Gastrocnemius medialis (tissue), 4 donors: Measurements from ENCODE around the gene ZNF341. TPM values are rescaled to one million over a fixed set of nuclear protein-coding genes. Genes with fewer than 3 reads are reported as not detected.

Experiments
- ATAC-seq, 2 donors: fragments of 150-250 bp; one replicate each; pipeline ENCODE4 v1.9.1; 2016
- DNase-seq, 2 donors: peaks; one replicate each; pipeline ENCODE4 v3.0.0-alpha.2; 2019
- H3K27ac ChIP-seq, 4 donors: fragments of 200-600 bp; sonication (generic); 1 replicate in 1 of 4; 2 replicates in 3 of 4; pipeline ENCODE4 v1.5.1; 2016 to 2018; ENCODE audit warnings: mild to moderate bottlenecking in 2 of 4, moderate library complexity in 1 of 4
- H3K27me3 ChIP-seq, 3 donors: fragments of 200-600 bp; sonication (generic) in 2 of 3; 1 replicate in 1 of 3; 2 replicates in 2 of 3; pipeline versions ENCODE4 v1.5.1 to v1.6.0; 2016 to 2019; ENCODE audit warnings: mild to moderate bottlenecking in 1 of 3, moderate library complexity in 1 of 3
- H3K36me3 ChIP-seq, 2 donors: fragments of 200-600 bp; sonication (generic) in 1 of 2; one replicate each; pipeline ENCODE4 v1.5.1; 2017 to 2018
- H3K4me1 ChIP-seq, 2 donors: fragments of 200-600 bp; sonication (generic) in 1 of 2; one replicate each; pipeline ENCODE4 v1.5.1; 2016 to 2017; ENCODE audit warnings: mild to moderate bottlenecking in 2 of 2
- H3K4me3 ChIP-seq, 4 donors: fragments of 200-600 bp; sonication (generic) in 3 of 4; 1 replicate in 1 of 4; 2 replicates in 3 of 4; pipeline ENCODE4 v1.5.1; 2016 to 2019; ENCODE audit warnings: mild to moderate bottlenecking in 2 of 4
- H3K9me3 ChIP-seq, 3 donors: fragments of 200-600 bp; sonication (generic) in 2 of 3; 1 replicate in 1 of 3; 2 replicates in 2 of 3; pipeline ENCODE4 v1.5.1; 2016 to 2019
- POLR2A ChIP-seq, 2 donors: fragments of 450-650 bp; IDR thresholded peaks; one replicate each; pipeline ENCODE4 v1.6.1; 2017; ENCODE audit warnings: antibody characterized with exemption in 2 of 2, mild to moderate bottlenecking in 2 of 2, moderate library complexity in 2 of 2
- in situ Hi-C, 4 donors: fragments of 200-750 bp; cut with MboI; loops; one replicate each; pipeline versions ENCODE4 v1.15.0 to v1.8.0; 2017; ENCODE audit warnings: low sequenced_read_pairs in 4 of 4
- intact Hi-C: fragments of 100-400 bp; cut with DNase I; formaldehyde crosslinking; loops from one replicate; pipeline ENCODE4 v1.15.1; 2023; ENCODE audit warnings: low total_unique reads
- total RNA-seq, 4 donors: library from RNA; depleted of rRNA; stranded (reverse); fragments of >200 nt; gene quantifications; one replicate each; pipeline versions ENCODE4 v1.1.0 to v1.2.3, GENCODE V29; 2016
- TF ChIP-seq, protein P1 (sequence below), 5 experiments: fragments of 450-650 bp in 3 of 5; fragments of 200-600 bp in 2 of 5; sonication (generic) in 2 of 5; IDR thresholded peaks in 4 of 5; conservative IDR thresholded peaks in 1 of 5; 1 replicate in 4 of 5; 2 replicates in 1 of 5; pipeline ENCODE4 v1.5.1; 2016 to 2019; ENCODE audit warnings: antibody characterized with exemption in 5 of 5, mild to moderate bottlenecking in 3 of 5, moderate library complexity in 3 of 5

ZNF341 gene
- total RNA-seq, 4 donors from 2014 or later, result 1.8 to 4.6 (median 2.6) TPM

DNA sequence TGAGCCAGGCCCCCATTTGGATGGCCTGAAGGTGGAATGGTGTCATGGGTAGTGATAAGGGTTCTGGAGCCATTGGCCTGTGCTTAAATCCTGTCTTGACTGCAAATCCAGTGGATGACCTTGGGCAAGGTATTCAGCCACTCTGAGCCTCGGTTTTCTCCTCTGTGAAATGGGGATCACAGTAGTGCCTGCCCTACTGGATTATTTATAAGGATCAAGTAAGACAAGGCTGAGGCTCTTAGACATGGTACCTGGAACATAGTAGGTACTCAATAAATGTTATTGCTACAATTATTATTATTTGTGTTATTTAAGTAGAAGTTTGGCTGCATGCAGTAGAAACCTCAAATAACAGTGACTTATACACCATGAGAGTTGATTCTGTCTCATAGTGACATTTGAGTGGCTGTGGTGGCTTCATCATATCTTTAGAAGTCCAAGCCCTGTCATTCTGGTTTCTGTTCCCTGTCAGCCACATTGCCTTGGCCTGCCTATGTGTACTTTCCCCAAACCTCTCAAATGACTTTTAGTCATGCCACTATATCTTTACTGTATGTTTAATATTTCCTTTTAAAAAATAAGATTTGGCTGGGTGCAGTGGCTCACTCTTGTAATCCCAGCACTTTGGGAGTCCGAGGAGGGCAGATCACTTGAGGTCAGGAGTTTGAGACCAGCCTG is 41.8 kb downstream of the ZNF341 start:
- in situ Hi-C loops, result no loop called here
- ATAC-seq (no peak), DNase-seq (no peak)
- Histone ChIP-seq H3K9me3 (no peaks in the 10 kb centered on the region), H3K4me1 (no peaks in the 10 kb centered on the region), H3K27ac (no peak overlapping the region), H3K27me3 (no peaks in the 10 kb centered on the region), H3K4me3 (no peak overlapping the region), H3K36me3 (peaks cover 0 to 5% of the 10 kb centered on the region in 2 donors)
- TF ChIP-seq POLR2A (IDR thresholded peaks at IDR 0.05), result no peak
- TF ChIP-seq, protein P1, sequence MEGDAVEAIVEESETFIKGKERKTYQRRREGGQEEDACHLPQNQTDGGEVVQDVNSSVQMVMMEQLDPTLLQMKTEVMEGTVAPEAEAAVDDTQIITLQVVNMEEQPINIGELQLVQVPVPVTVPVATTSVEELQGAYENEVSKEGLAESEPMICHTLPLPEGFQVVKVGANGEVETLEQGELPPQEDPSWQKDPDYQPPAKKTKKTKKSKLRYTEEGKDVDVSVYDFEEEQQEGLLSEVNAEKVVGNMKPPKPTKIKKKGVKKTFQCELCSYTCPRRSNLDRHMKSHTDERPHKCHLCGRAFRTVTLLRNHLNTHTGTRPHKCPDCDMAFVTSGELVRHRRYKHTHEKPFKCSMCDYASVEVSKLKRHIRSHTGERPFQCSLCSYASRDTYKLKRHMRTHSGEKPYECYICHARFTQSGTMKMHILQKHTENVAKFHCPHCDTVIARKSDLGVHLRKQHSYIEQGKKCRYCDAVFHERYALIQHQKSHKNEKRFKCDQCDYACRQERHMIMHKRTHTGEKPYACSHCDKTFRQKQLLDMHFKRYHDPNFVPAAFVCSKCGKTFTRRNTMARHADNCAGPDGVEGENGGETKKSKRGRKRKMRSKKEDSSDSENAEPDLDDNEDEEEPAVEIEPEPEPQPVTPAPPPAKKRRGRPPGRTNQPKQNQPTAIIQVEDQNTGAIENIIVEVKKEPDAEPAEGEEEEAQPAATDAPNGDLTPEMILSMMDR (IDR thresholded peaks at IDR 0.05 in 4 of 5, conservative IDR thresholded peaks at IDR 0.05 in 1 of 5), result no peak
- intact Hi-C loops, result no loop called here

DNA sequence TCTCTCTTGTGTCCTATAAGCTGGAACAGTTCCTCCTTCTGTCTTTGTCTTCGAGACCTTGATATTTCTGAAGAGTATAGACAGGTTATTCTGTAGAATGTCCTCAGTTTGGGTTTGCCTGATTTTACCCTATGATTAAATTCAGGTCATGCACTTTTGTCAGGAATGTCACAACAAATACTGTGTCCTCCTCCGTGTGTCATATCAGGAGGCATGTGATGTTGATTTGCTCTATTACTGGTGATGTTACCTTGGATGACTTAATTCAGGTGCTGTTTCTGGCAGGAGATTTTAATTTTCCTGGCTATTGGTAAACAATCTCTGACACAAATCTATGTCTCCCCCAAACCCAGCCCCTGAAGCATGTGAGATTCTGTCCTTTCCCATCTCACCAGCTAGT is 46.0 kb downstream of the ZNF341 start:
- Histone ChIP-seq H3K4me1 (no peaks in the 10 kb centered on the region), H3K27ac (no peak overlapping the region), H3K4me3 (no peak overlapping the region), H3K36me3 (peaks cover 0 to 7% of the 10 kb centered on the region in 2 donors), H3K9me3 (no peaks in the 10 kb centered on the region), H3K27me3 (no peaks in the 10 kb centered on the region)
- intact Hi-C loops (no loop called here), in situ Hi-C loops (no loop called here)
- no peak for ATAC-seq
- no peak for TF ChIP-seq POLR2A (IDR thresholded peaks at IDR 0.05)
- TF ChIP-seq, protein P1 (IDR thresholded peaks at IDR 0.05 in 4 of 5, conservative IDR thresholded peaks at IDR 0.05 in 1 of 5), result no peak
- no peak for DNase-seq

DNA sequence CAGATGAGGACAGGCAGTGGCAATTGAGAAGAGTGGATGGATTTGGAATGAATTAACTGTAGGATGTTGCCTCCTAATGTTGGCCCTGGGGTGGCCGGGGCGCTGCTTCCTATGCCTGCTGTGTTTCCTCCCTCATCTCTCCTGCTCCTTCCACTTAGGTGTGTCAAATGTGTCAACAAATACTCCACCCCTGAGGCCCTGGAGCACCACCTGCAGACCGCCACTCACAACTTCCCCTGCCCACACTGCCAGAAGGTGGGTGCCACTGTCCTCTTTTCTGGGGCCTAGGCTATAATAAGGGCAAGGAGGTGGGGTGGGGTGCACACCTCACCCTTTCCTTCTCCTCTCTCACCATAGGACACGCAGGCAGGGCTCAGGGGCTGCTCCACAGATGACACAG is 49.3 kb downstream of the ZNF341 start:
- in situ Hi-C loops (no loop called here), intact Hi-C loops (no loop called here)
- H3K4me1 ChIP-seq, result no peaks in the 10 kb centered on the region
- H3K9me3 ChIP-seq, result no peaks in the 10 kb centered on the region
- ATAC-seq (no peak), DNase-seq (no peak)
- H3K27ac ChIP-seq, result no peak overlapping the region
- TF ChIP-seq POLR2A (IDR thresholded peaks at IDR 0.05), result no peak
- TF ChIP-seq, protein P1 (IDR thresholded peaks at IDR 0.05 in 4 of 5, conservative IDR thresholded peaks at IDR 0.05 in 1 of 5), result no peak
- no peaks in the 10 kb centered on the region for H3K27me3 ChIP-seq
- peaks cover 0 to 7% of the 10 kb centered on the region in 2 donors for H3K36me3 ChIP-seq
- no peak overlapping the region for H3K4me3 ChIP-seq

DNA sequence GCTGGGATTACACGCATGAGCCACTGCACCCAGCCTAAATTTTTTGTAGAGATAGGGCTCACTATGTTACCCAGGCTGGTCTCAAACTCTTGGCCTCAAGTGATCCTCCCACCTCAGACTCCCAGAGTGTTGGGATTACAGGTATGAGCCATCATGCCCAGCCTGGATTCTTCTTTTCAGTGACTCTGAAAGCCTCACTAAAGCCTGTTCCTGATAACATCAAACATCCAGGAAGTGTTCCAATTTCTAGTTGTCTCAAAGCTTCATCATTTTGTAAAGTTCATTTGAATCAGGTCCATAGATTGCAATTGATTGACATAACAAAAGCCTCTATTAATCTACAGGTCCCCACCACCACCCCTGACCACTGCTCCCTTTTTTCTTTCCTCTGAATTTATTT is 50.1 kb downstream of the ZNF341 start:
- peaks cover 0 to 7% of the 10 kb centered on the region in 2 donors for H3K36me3 ChIP-seq
- H3K27ac ChIP-seq, result no peak overlapping the region
- ATAC-seq, result no peak
- no peak for DNase-seq
- no peaks in the 10 kb centered on the region for H3K9me3 ChIP-seq
- intact Hi-C loops, result no loop called here
- TF ChIP-seq, protein P1 (IDR thresholded peaks at IDR 0.05 in 4 of 5, conservative IDR thresholded peaks at IDR 0.05 in 1 of 5), result no peak
- TF ChIP-seq POLR2A (IDR thresholded peaks at IDR 0.05), result no peak
- H3K4me1 ChIP-seq, result no peaks in the 10 kb centered on the region
- in situ Hi-C loops, result no loop called here
- H3K4me3 ChIP-seq, result no peak overlapping the region
- no peaks in the 10 kb centered on the region for H3K27me3 ChIP-seq

DNA sequence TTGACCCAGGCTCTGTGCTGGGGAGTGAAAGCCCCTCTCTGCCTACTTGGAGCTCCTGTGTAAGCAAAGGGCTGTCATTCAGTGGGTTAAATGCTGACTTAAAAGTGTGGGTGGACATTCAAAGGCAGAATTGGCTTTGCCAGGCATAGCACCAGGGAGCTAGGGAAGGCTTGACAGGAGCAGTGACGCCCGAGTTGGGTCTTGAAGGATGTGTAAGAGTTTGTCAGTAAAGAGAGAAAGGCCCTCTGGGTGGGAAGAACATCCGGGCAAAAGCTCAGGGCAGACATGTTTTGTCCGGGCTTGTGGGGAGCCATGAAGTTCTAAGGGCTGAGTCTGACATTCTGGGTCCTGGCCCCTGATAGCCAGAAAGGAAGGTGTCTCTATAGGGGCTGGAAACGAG is 51.5 kb downstream of the ZNF341 start:
- peaks cover 0 to 7% of the 10 kb centered on the region in 2 donors for H3K36me3 ChIP-seq
- H3K4me1 ChIP-seq, result no peaks in the 10 kb centered on the region
- no peak for ATAC-seq
- no peak overlapping the region for H3K4me3 ChIP-seq
- TF ChIP-seq, protein P1 (IDR thresholded peaks at IDR 0.05 in 4 of 5, conservative IDR thresholded peaks at IDR 0.05 in 1 of 5), result no peak
- no peak for TF ChIP-seq POLR2A (IDR thresholded peaks at IDR 0.05)
- in situ Hi-C loops (no loop called here), intact Hi-C loops (no loop called here)
- H3K27ac ChIP-seq, result no peak overlapping the region
- DNase-seq, result no peak
- H3K9me3 ChIP-seq, result no peaks in the 10 kb centered on the region
- H3K27me3 ChIP-seq, result no peaks in the 10 kb centered on the region
